ENCODE measurements around the gene NDST1.

The NDST1 gene

GRCh38 chr5:150549735-150550134 lies 41.8 kb downstream of the NDST1 start:
- no peak for DNase-seq

GRCh38 chr5:150550286-150550685 lies 42.4 kb downstream of the NDST1 start:
- no peak for DNase-seq

GRCh38 chr5:150551066-150551465 lies 43.1 kb downstream of the NDST1 start:
- DNase-seq, result no peak

GRCh38 chr5:150553402-150553801 lies 45.5 kb downstream of the NDST1 start:
- DNase-seq, result no peak

GRCh38 chr5:150553911-150554310 lies 46.0 kb downstream of the NDST1 start:
- DNase-seq, result no peak

- no peak for DNase-seq
Observed at GRCh38 chr5:150554857-150555256, 46.9 kb downstream of the NDST1 start.

GRCh38 chr5:150556106-150556505 lies 48.2 kb downstream of the NDST1 start:
- DNase-seq, result no peak

GRCh38 chr5:150556859-150557508 lies 49.1 kb downstream of the NDST1 start:
- DNase-seq, result no peak

GRCh38 chr5:150557509-150557872 lies 49.6 kb downstream of the NDST1 start:
- no peak for DNase-seq

- DNase-seq, result no peak
Observed at GRCh38 chr5:150558088-150558621, 50.2 kb downstream of the NDST1 start.

GRCh38 chr5:150559088-150559487 lies 51.2 kb downstream of the NDST1 start:
- no peak for DNase-seq

- DNase-seq, result no peak
Observed at GRCh38 chr5:150559701-150560100, 51.8 kb downstream of the NDST1 start.

GRCh38 chr5:150560401-150561191 lies 52.7 kb downstream of the NDST1 start:
- DNase-seq, result peak; percentile 15

- DNase-seq, result no peak
Observed at GRCh38 chr5:150561192-150561512, 53.2 kb downstream of the NDST1 start.

GRCh38 chr5:150561571-150562275 lies 53.8 kb downstream of the NDST1 start:
- no peak for DNase-seq

GRCh38 chr5:150562832-150563231 lies 54.9 kb downstream of the NDST1 start:
- no peak for DNase-seq

GRCh38 chr5:150565868-150566267 lies 57.9 kb downstream of the NDST1 start:
- no peak for DNase-seq

GRCh38 chr5:150567031-150567717 lies 59.2 kb downstream of the NDST1 start:
- DNase-seq, result no peak

GRCh38 chr5:150568663-150569062 lies 60.7 kb downstream of the NDST1 start:
- no peak for DNase-seq

GRCh38 chr5:150570333-150570732 lies 62.4 kb downstream of the NDST1 start:
- no peak for DNase-seq

GRCh38 chr5:150571836-150572235 lies 63.9 kb downstream of the NDST1 start:
- no peak for DNase-seq

- no peak for DNase-seq
Observed at GRCh38 chr5:150573216-150573615, 65.3 kb downstream of the NDST1 start.
